Neural cell (in vitro differentiated cells): ENCODE data around the gene PAK5. TPM values are rescaled to one million over a fixed set of nuclear protein-coding genes. Genes with fewer than 3 reads are reported as not detected.

Source experiments
- H2AFZ ChIP-seq: fragments of 200-600, 300-800 bp; sonication (generic), shearing (Covaris generic); 2 replicates; pipeline ENCODE4 v1.6.0; 2014; ENCODE audit warnings: low read depth, mild to moderate bottlenecking, antibody characterized with exemption, low read length, moderate library complexity
- H3F3A ChIP-seq: fragments of 200-600 bp; shearing (Covaris generic); 2 replicates; pipeline ENCODE4 v1.6.1; 2016; ENCODE audit warnings: mild to moderate bottlenecking, moderate library complexity, mixed read lengths, antibody characterized with exemption, low read length; ENCODE audit not compliant: insufficient read depth, poor library complexity, severe bottlenecking
- H3K27ac ChIP-seq: fragments of 200-600, 300-800 bp; sonication (generic), shearing (Covaris generic); 2 replicates; pipeline ENCODE4 v1.5.1; 2014; ENCODE audit warnings: mild to moderate bottlenecking, low read length, moderate library complexity
- H3K27me3 ChIP-seq: fragments of 300-800, 200-600 bp; sonication (generic), shearing (Covaris generic); 2 replicates; pipeline ENCODE4 v1.6.0; 2014; ENCODE audit warnings: mild to moderate bottlenecking, low read depth, low read length, moderate library complexity; ENCODE audit not compliant: insufficient read depth
- H3K36me3 ChIP-seq: fragments of 300-800, 200-600 bp; sonication (generic), shearing (Covaris generic); 2 replicates; pipeline ENCODE4 v1.5.1; 2014; ENCODE audit warnings: mild to moderate bottlenecking, antibody characterized with exemption, low read length, moderate library complexity; ENCODE audit not compliant: insufficient read depth
- H3K4me2 ChIP-seq: fragments of 300-800, 200-600 bp; sonication (generic), shearing (Covaris generic); 2 replicates; pipeline ENCODE4 v1.6.0; 2014; ENCODE audit warnings: mild to moderate bottlenecking, low read length
- H3K4me3 ChIP-seq: fragments of 300-800, 200-600 bp; sonication (generic), shearing (Covaris generic); 2 replicates; pipeline ENCODE4 v1.5.1; 2014; ENCODE audit warnings: mild to moderate bottlenecking, low read length, moderate library complexity
- H3K79me2 ChIP-seq: fragments of 200-600 bp; shearing (Covaris generic); replicated peaks from 2 replicates; pipeline ENCODE4 v1.6.0; 2014; ENCODE audit warnings: mild to moderate bottlenecking, low read length, moderate library complexity; ENCODE audit not compliant: insufficient read depth
- H3K9ac ChIP-seq: fragments of 300-800, 200-600 bp; sonication (generic), shearing (Covaris generic); 2 replicates; pipeline ENCODE4 v1.6.1; 2016; ENCODE audit warnings: mild to moderate bottlenecking, low read length, mixed read lengths
- H3K9me2 ChIP-seq: fragments of 200-600 bp; shearing (Covaris generic); 2 replicates; pipeline ENCODE4 v1.6.1; 2016; ENCODE audit warnings: mild to moderate bottlenecking, low read length, mixed read lengths; ENCODE audit not compliant: insufficient read depth
- H3K9me3 ChIP-seq: fragments of 200-600, 300-800 bp; sonication (generic), shearing (Covaris generic); 2 replicates; pipeline ENCODE4 v1.6.1; 2016; ENCODE audit warnings: mild to moderate bottlenecking, mixed run types, low read length, moderate library complexity, mixed read lengths
- H4K20me1 ChIP-seq: fragments of 200-600 bp; shearing (Covaris generic); 2 replicates; pipeline ENCODE4 v1.6.1; 2016; ENCODE audit warnings: mild to moderate bottlenecking, mixed run types; ENCODE audit not compliant: insufficient read depth
- EP300 ChIP-seq: fragments of 450-650 bp; conservative IDR thresholded peaks from 2 replicates; pipeline ENCODE4 v1.6.1; 2014; ENCODE audit warnings: antibody characterized with exemption, mild to moderate bottlenecking, moderate library complexity; ENCODE audit not compliant: poor library complexity, severe bottlenecking
- EZH2 ChIP-seq: fragments of 200-600, 300-800 bp; shearing (Covaris generic), sonication (generic); IDR thresholded peaks from 2 replicates; pipeline ENCODE4 v1.6.1; 2014; ENCODE audit warnings: antibody characterized with exemption, low read length, borderline replicate concordance, mild to moderate bottlenecking; ENCODE audit not compliant: insufficient read depth, poor library complexity, severe bottlenecking
- MXI1 ChIP-seq: fragments of 450-650 bp; conservative IDR thresholded peaks from 2 replicates; pipeline ENCODE4 v1.6.1; 2014; ENCODE audit warnings: antibody characterized with exemption, mild to moderate bottlenecking; ENCODE audit not compliant: poor library complexity, severe bottlenecking
- POLR2AphosphoS5 ChIP-seq: IDR thresholded peaks from 2 replicates; pipeline ENCODE4 v1.6.1; 2012
- RAD21 ChIP-seq: fragments of 450-650 bp; conservative IDR thresholded peaks from 2 replicates; pipeline ENCODE4 v1.6.1; 2014; ENCODE audit warnings: antibody characterized with exemption, mild to moderate bottlenecking, moderate library complexity
- SMC3 ChIP-seq: fragments of 450-650 bp; conservative IDR thresholded peaks from 2 replicates; pipeline ENCODE4 v1.6.1; 2014; ENCODE audit warnings: antibody characterized with exemption, mild to moderate bottlenecking, moderate library complexity; ENCODE audit not compliant: poor library complexity
- TAF1 ChIP-seq: IDR thresholded peaks from 2 replicates; pipeline ENCODE4 v1.6.1; 2012; ENCODE audit warnings: low read depth
- polyA plus RNA-seq: library from polyadenylated mRNA; depleted of rRNA; stranded (reverse); fragments of >200 nt; gene quantifications from 2 replicates; pipeline ENCODE4 v1.2.3, GENCODE V29; 2014
- TF ChIP-seq, protein P1 (sequence below): IDR thresholded peaks from 2 replicates; pipeline ENCODE4 v1.6.1; 2012; ENCODE audit warnings: borderline replicate concordance
- TF ChIP-seq, protein P2 (sequence below): fragments of 450-650 bp; IDR thresholded peaks from 2 replicates; pipeline ENCODE4 v1.5.1; 2014; ENCODE audit warnings: antibody characterized with exemption, mild to moderate bottlenecking, moderate library complexity; ENCODE audit not compliant: poor library complexity, severe bottlenecking

Gene PAK5
- polyA plus RNA-seq, 1 donor from 2014 or later, result 48.3 TPM

DNA sequence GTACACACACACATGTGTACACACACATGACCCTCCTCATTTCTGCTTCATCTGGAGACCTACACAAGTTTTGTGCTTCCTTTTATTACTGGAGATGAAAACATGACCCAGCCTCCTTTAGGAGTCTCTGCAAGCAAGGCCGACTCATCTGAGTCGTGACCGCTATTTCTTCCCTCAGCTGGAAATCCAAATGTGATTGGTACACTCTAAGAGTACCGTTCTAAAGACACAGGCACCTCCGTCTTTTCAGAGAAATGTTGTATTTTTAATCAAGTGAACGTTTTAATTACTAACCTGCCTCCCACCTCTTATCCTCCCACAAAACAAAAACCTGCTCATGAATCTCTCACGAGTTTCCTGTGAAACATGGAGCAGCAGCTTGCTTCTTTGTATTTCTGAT, 261.5 kb downstream of the PAK5 start:
- Histone ChIP-seq H3K9me2 (no peaks in the 10 kb centered on the region), H2AFZ (no peak overlapping the region), H3K9me3 (no peaks in the 10 kb centered on the region), H3K4me3 (no peak overlapping the region), H3K4me2 (no peak overlapping the region), H4K20me1 (no peaks in the 10 kb centered on the region), H3K27ac (no peak overlapping the region), H3F3A (no peaks in the 10 kb centered on the region), H3K36me3 (peaks cover 13% of the 10 kb centered on the region), H3K9ac (no peak overlapping the region), H3K79me2 (no peaks in the 10 kb centered on the region), H3K27me3 (no peaks in the 10 kb centered on the region)
- TF ChIP-seq SMC3 (no peak), EP300 (no peak), MXI1 (no peak), RAD21 (no peak), POLR2AphosphoS5 (no peak), TAF1 (no peak), EZH2 (no peak)
- TF ChIP-seq, protein P1, sequence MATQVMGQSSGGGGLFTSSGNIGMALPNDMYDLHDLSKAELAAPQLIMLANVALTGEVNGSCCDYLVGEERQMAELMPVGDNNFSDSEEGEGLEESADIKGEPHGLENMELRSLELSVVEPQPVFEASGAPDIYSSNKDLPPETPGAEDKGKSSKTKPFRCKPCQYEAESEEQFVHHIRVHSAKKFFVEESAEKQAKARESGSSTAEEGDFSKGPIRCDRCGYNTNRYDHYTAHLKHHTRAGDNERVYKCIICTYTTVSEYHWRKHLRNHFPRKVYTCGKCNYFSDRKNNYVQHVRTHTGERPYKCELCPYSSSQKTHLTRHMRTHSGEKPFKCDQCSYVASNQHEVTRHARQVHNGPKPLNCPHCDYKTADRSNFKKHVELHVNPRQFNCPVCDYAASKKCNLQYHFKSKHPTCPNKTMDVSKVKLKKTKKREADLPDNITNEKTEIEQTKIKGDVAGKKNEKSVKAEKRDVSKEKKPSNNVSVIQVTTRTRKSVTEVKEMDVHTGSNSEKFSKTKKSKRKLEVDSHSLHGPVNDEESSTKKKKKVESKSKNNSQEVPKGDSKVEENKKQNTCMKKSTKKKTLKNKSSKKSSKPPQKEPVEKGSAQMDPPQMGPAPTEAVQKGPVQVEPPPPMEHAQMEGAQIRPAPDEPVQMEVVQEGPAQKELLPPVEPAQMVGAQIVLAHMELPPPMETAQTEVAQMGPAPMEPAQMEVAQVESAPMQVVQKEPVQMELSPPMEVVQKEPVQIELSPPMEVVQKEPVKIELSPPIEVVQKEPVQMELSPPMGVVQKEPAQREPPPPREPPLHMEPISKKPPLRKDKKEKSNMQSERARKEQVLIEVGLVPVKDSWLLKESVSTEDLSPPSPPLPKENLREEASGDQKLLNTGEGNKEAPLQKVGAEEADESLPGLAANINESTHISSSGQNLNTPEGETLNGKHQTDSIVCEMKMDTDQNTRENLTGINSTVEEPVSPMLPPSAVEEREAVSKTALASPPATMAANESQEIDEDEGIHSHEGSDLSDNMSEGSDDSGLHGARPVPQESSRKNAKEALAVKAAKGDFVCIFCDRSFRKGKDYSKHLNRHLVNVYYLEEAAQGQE, result no peak
- TF ChIP-seq, protein P2, sequence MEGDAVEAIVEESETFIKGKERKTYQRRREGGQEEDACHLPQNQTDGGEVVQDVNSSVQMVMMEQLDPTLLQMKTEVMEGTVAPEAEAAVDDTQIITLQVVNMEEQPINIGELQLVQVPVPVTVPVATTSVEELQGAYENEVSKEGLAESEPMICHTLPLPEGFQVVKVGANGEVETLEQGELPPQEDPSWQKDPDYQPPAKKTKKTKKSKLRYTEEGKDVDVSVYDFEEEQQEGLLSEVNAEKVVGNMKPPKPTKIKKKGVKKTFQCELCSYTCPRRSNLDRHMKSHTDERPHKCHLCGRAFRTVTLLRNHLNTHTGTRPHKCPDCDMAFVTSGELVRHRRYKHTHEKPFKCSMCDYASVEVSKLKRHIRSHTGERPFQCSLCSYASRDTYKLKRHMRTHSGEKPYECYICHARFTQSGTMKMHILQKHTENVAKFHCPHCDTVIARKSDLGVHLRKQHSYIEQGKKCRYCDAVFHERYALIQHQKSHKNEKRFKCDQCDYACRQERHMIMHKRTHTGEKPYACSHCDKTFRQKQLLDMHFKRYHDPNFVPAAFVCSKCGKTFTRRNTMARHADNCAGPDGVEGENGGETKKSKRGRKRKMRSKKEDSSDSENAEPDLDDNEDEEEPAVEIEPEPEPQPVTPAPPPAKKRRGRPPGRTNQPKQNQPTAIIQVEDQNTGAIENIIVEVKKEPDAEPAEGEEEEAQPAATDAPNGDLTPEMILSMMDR, result no peak

DNA sequence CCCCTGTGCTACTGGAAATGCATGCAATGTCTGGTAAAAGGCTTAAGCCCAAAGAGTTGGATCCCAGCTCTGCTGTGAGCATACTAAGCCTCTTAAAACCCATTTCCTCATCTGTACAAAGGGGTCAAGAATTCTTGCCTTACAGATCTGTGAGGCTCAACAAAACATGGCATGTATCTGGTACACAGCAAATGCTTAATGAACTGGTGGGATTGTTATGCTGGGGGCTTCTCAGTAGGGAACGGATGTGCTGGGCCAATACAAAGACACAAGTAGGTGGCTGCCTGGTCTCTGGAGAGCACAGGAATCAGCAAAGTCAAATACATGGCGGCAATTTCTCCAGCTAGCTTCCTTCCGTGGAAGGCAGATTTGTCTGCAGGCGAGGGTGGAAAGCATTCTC, 262.2 kb downstream of the PAK5 start:
- Histone ChIP-seq H3K9ac (no peak overlapping the region), H3K27ac (no peak overlapping the region), H3K36me3 (peaks cover 13% of the 10 kb centered on the region), H3K9me2 (no peaks in the 10 kb centered on the region), H2AFZ (no peak overlapping the region), H4K20me1 (no peaks in the 10 kb centered on the region), H3F3A (no peaks in the 10 kb centered on the region), H3K9me3 (no peaks in the 10 kb centered on the region), H3K79me2 (no peaks in the 10 kb centered on the region), H3K4me2 (no peak overlapping the region), H3K27me3 (no peaks in the 10 kb centered on the region), H3K4me3 (no peak overlapping the region)
- TF ChIP-seq, protein P1, result no peak
- TF ChIP-seq SMC3, result no peak
- no peak for TF ChIP-seq POLR2AphosphoS5
- no peak for TF ChIP-seq EZH2
- no peak for TF ChIP-seq EP300
- no peak for TF ChIP-seq MXI1
- no peak for TF ChIP-seq RAD21
